Adrenal gland (tissue), 12 donors: ENCODE measurements around the gene C1orf56. TPM values are rescaled to one million over a fixed set of nuclear protein-coding genes. Genes with fewer than 3 reads are reported as not detected.
"Not testable (repeated sequence)": the region's sequence is repeated elsewhere in the genome, so short reads cannot be mapped to it uniquely, and the experiment has no call there.

Experiments
- DNase-seq, 7 donors: peaks; one replicate each; pipeline ENCODE4 v3.0.0-alpha.2; 2019 to 2020
- H3K27ac ChIP-seq, 5 donors: fragments of 200-600 bp; sonication (generic) in 4 of 5; 1 replicate in 3 of 5; 2 replicates in 2 of 5; pipeline versions ENCODE4 v1.5.1 to v1.8.0; 2016 to 2020; ENCODE audit warnings: mild to moderate bottlenecking in 1 of 5
- H3K27me3 ChIP-seq: fragments of 200-600 bp; 2 replicates; pipeline ENCODE4 v1.8.0; 2021
- H3K36me3 ChIP-seq, 2 donors: fragments of 200-600 bp; replicated peaks in 1 of 2; 1 replicate in 1 of 2; 2 replicates in 1 of 2; pipeline versions ENCODE4 v1.5.1 to v1.8.0; 2018 to 2022
- H3K4me1 ChIP-seq, 2 donors: fragments of 200-600 bp; replicated peaks in 1 of 2; 1 replicate in 1 of 2; 2 replicates in 1 of 2; pipeline versions ENCODE4 v1.5.1 to v1.8.0; 2018 to 2021
- H3K4me3 ChIP-seq, 4 donors: fragments of 200-600 bp; sonication (generic) in 3 of 4; one replicate each; pipeline ENCODE4 v1.5.1; 2016 to 2018
- H3K9me3 ChIP-seq, 3 donors: fragments of 200-600 bp; sonication (generic) in 1 of 3; replicated peaks in 1 of 3; 1 replicate in 2 of 3; 2 replicates in 1 of 3; pipeline versions ENCODE4 v1.5.1 to v1.8.0; 2016 to 2021
- POLR2A ChIP-seq, 2 donors: fragments of 450-650 bp; IDR thresholded peaks; one replicate each; pipeline ENCODE4 v1.6.1; 2017; ENCODE audit warnings: antibody characterized with exemption in 2 of 2, mild to moderate bottlenecking in 2 of 2, moderate library complexity in 1 of 2
- WGBS, 4 donors: extraction: QIAGEN DNeasy Blood & Tissue Kit in 2 of 4; methylation state at CpG; one replicate each; pipeline versions ENCODE4 v1.1.5 to v1.1.7; 2013 to 2017; 5-methylcytosine and 5-hydroxymethylcytosine counted together
- intact Hi-C, 2 donors: fragments of 100-400 bp; cut with DNase I; formaldehyde crosslinking; loops; one replicate each; pipeline versions ENCODE4 v1.14.1 to v1.15.0; 2022 to 2023
- polyA plus RNA-seq, 3 donors: library from polyadenylated mRNA; stranded (reverse); fragments of 200-250 nt in 2 of 3; fragments of 350-450 nt in 1 of 3; fragmentation: Illumina TruSeq in 1 of 3; extraction: RNeasy Lipid Tissue Mini Kit (QIAGEN cat#74804) in 1 of 3; gene quantifications; one replicate each; pipeline ENCODE4 v1.2.3, GENCODE V29; 2013 to 2014
- small RNA-seq, 2 donors: library from RNA; depleted of rRNA; stranded (forward); fragments of <200 nt; gene quantifications; one replicate each; pipeline ENCODE3, GENCODE V24; 2016
- total RNA-seq, 9 donors: library from RNA; depleted of rRNA in 4 of 9; stranded (reverse); fragments of >200 nt in 4 of 9; fragments of 120-200 nt in 1 of 9; fragmentation: NEBNext Ultra II Directional in 1 of 9; extraction: Animal tissue kit (Norgen Biotek cat#: 25700) in 1 of 9; gene quantifications; one replicate each; pipeline versions ENCODE4 v1.1.0 to v1.2.4, GENCODE V29; 2013 to 2023
- TF ChIP-seq, protein P1 (sequence below), 6 experiments: fragments of 450-650 bp in 4 of 6; fragments of 200-600 bp in 2 of 6; sonication (generic) in 1 of 6; IDR thresholded peaks; 1 replicate in 5 of 6; 2 replicates in 1 of 6; pipeline versions ENCODE4 v1.5.1 to v1.8.0; 2016 to 2021; ENCODE audit warnings: antibody characterized with exemption in 6 of 6, mild to moderate bottlenecking in 2 of 6, moderate library complexity in 1 of 6
- donor health status: healthy with polysubstance abuse.
- donor health status: Bipolar disorder and iron deficiency.
- donor health status: DM: yes; HTN: yes; CAD: no.
- donor health status: DM: no; HTN: no; CAD: no.
- donor health status: DM: no; HTN: no; CAD: no.
- donor health status: DM: yes; HTN: yes; CAD: no.

Gene C1orf56
- total and polyA plus RNA-seq, 12 donors = 3.9 to 29.7 (median 11.5) TPM

DNA sequence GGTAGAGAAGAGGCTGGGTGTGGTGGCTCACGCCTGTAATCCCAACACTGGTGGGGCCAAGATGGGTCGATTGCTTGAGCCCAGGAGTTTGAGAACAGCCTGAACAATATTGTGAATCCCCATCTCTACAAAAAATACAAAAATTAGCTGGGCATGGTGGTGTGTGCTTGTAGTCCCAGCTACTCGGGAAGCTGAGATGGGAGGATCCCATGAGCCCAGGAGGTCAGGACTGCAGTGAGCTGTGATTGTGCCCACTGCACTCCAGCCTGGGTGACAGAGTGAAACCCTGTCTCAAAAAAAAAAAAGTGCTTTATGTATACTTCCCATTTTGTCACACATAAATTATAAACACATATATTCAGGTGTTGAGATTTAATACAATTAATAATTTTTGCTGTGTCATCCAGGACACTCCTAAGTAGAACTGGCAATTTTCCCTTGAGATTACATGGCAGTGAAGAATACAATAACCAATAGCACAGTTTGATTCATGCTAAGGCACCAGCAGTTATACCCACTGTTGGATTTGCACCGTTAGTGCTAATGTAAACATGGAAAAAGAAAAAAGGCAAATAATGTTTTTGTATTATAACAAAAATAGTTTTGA is 38.5 kb downstream of the C1orf56 start:
- TF ChIP-seq, protein P1, sequence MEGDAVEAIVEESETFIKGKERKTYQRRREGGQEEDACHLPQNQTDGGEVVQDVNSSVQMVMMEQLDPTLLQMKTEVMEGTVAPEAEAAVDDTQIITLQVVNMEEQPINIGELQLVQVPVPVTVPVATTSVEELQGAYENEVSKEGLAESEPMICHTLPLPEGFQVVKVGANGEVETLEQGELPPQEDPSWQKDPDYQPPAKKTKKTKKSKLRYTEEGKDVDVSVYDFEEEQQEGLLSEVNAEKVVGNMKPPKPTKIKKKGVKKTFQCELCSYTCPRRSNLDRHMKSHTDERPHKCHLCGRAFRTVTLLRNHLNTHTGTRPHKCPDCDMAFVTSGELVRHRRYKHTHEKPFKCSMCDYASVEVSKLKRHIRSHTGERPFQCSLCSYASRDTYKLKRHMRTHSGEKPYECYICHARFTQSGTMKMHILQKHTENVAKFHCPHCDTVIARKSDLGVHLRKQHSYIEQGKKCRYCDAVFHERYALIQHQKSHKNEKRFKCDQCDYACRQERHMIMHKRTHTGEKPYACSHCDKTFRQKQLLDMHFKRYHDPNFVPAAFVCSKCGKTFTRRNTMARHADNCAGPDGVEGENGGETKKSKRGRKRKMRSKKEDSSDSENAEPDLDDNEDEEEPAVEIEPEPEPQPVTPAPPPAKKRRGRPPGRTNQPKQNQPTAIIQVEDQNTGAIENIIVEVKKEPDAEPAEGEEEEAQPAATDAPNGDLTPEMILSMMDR (IDR thresholded peaks at IDR 0.05) = no peak
- TF ChIP-seq POLR2A (IDR thresholded peaks at IDR 0.05) = no peak
- no peaks in the 10 kb centered on the region for H3K9me3 ChIP-seq
- 80 to 86% (median 84%) methylated on average over 4 of the region's 4 CpGs for WGBS, 4 donors
- no peaks in the 10 kb centered on the region for H3K4me1 ChIP-seq
- peak in 1 of 7 donors; percentile 1 for DNase-seq
- no peak overlapping the region for H3K27ac ChIP-seq
- intact Hi-C loops = no loop called here
- H3K4me3 ChIP-seq = no peak overlapping the region
- H3K27me3 ChIP-seq = no peaks in the 10 kb centered on the region
- H3K36me3 ChIP-seq = no peaks in the 10 kb centered on the region

DNA sequence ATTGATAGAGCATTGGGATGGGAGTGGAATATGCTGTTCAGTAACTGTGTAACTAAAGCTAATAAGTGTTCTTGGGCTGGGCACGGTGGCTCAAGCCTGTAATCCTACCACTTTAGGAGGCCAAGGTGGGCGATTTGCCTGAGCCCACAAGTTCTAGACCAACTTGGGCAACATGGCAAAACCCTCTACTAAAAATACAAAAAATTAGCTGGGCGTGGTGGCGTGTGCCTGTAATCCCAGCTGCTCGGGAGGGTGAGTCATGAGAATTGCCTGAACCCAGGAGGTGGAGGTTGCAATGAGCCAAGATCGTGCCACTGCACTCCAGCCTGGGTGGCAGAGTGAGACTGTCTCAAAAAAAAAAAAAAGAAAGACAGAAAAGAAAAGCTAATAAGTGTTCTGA is 49.9 kb downstream of the C1orf56 start:
- H3K9me3 ChIP-seq, H3K4me3 ChIP-seq, DNase-seq, H3K27me3 ChIP-seq, H3K27ac ChIP-seq, H3K4me1 ChIP-seq: not testable (repeated sequence)
- intact Hi-C loops = loop anchor here in 1 of 2 donors (5.0 kb wide), 1 partner anchor 60 kb away; the partner anchor contains the start of gene TNFAIP8L2
- 77 to 92% (median 81%) methylated on average over 6 of the region's 6 CpGs for WGBS, 4 donors
- H3K36me3 ChIP-seq = peaks cover 0 to 12% of the 10 kb centered on the region in 2 donors

DNA sequence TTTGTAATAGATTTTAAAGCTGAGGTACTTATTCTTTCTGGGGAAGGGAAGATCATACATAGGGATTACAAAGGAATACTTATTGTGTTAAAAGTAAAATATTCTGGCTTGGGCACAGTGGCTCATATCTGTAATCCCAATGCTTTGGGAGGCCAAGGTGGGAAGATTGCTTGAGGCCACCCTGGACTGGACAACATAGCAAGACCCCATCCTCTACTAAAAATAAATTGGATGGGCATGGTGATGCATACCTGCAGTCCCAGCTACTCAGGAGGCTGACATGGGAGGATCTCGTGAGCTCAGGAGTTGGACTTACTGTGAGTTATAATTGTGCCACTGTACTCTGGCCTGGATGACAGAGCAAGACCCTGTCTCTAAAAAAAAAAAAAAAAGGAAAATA is 50.6 kb downstream of the C1orf56 start:
- Histone ChIP-seq H3K36me3 (peaks cover 0 to 12% of the 10 kb centered on the region in 2 donors), H3K27me3 (no peaks in the 10 kb centered on the region), H3K27ac (no peak overlapping the region), H3K9me3 (no peaks in the 10 kb centered on the region), H3K4me1 (no peaks in the 10 kb centered on the region), H3K4me3 (no peak overlapping the region)
- peak in 1 of 7 donors; percentile 3 for DNase-seq
- TF ChIP-seq POLR2A (IDR thresholded peaks at IDR 0.05) = no peak
- TF ChIP-seq, protein P1 (IDR thresholded peaks at IDR 0.05) = no peak
- 88 to 96% (median 91%) methylated on average over 1 of the region's 1 CpG for WGBS, 4 donors
- intact Hi-C loops = loop anchor here in 1 of 2 donors (5.0 kb wide), 1 partner anchor 59 kb away; the partner anchor contains the start of gene TNFAIP8L2

Small RNA genes within 50 kb of the gene (small RNA-seq; reads per million reads assigned to genes)
- gene RNU6-884P = 0 reads per million in 2 donors

Other genes with a start within 250 kb of the C1orf56 start
- gene CTSK, start 239.5 kb upstream of the C1orf56 start, total RNA-seq = 10 to 100 TPM in 5 of 9 donors, 1 to 10 TPM in 4; 5.0 to 29.4 (median 10.9) TPM
- 10 to 100 TPM in 2 of 3 donors, 1 to 10 TPM in 1; 7.9 to 27.4 (median 23.9) TPM for gene CTSK, start 239.5 kb upstream of the C1orf56 start, polyA plus RNA-seq
- gene ARNT, start 171.2 kb upstream of the C1orf56 start, total RNA-seq = 10 to 100 TPM; 28.8 to 68.8 (median 51.5) TPM
- gene ARNT, start 171.2 kb upstream of the C1orf56 start, polyA plus RNA-seq = 10 to 100 TPM; 19.2 to 34.6 (median 21.4) TPM
- not detected for gene CTXND2, start 160.6 kb upstream of the C1orf56 start, total RNA-seq
- not detected for gene CTXND2, start 160.6 kb upstream of the C1orf56 start, polyA plus RNA-seq
- gene SETDB1, start 121.4 kb upstream of the C1orf56 start, total RNA-seq = 10 to 100 TPM; 12.6 to 52.9 (median 33.9) TPM
- 10 to 100 TPM; 28.9 to 50.4 (median 41.3) TPM for gene SETDB1, start 121.4 kb upstream of the C1orf56 start, polyA plus RNA-seq
- 100 to 1,000 TPM; 289 to 682 (median 496) TPM for gene CERS2, start 72.9 kb upstream of the C1orf56 start, total RNA-seq
- gene CERS2, start 72.9 kb upstream of the C1orf56 start, polyA plus RNA-seq = 100 to 1,000 TPM; 482 to 547 (median 520) TPM
- gene ANXA9, start 65.5 kb upstream of the C1orf56 start, total RNA-seq = 1 to 10 TPM in 2 of 9 donors, under 1 TPM in 7; 0.22 to 3.2 (median 0.50) TPM
- gene ANXA9, start 65.5 kb upstream of the C1orf56 start, polyA plus RNA-seq = under 1 TPM; 0.18 to 0.56 (median 0.40) TPM
- gene MINDY1, start 40.8 kb upstream of the C1orf56 start, total RNA-seq = 10 to 100 TPM; 13.3 to 37.5 (median 32.7) TPM
- gene MINDY1, start 40.8 kb upstream of the C1orf56 start, polyA plus RNA-seq = 10 to 100 TPM in 2 of 3 donors, 1 to 10 TPM in 1; 6.0 to 12.5 (median 12.5) TPM
- 10 to 100 TPM; 12.3 to 25.7 (median 20.0) TPM for gene PRUNE1, start 39.3 kb upstream of the C1orf56 start, total RNA-seq
- 10 to 100 TPM; 10.2 to 16.1 (median 10.9) TPM for gene PRUNE1, start 39.3 kb upstream of the C1orf56 start, polyA plus RNA-seq
- gene BNIPL, start 11.2 kb upstream of the C1orf56 start, total RNA-seq = 1 to 10 TPM in 1 of 9 donors, under 1 TPM in 5, not detected in 3; 0.11 to 2.4 (median 0.27) TPM
- 1 to 10 TPM in 1 of 3 donors, under 1 TPM in 2; 0.05 to 1.4 (median 0.24) TPM for gene BNIPL, start 11.2 kb upstream of the C1orf56 start, polyA plus RNA-seq
- gene CDC42SE1, start 11.9 kb downstream of the C1orf56 start, total RNA-seq = 100 to 1,000 TPM in 3 of 9 donors, 10 to 100 TPM in 6; 53.6 to 125 (median 88.2) TPM
- 10 to 100 TPM; 45.5 to 85.8 (median 55.8) TPM for gene CDC42SE1, start 11.9 kb downstream of the C1orf56 start, polyA plus RNA-seq
- gene MLLT11, start 12.6 kb downstream of the C1orf56 start, total RNA-seq = 10 to 100 TPM in 2 of 9 donors, 1 to 10 TPM in 7; 1.6 to 31.9 (median 3.7) TPM
- gene MLLT11, start 12.6 kb downstream of the C1orf56 start, polyA plus RNA-seq = 10 to 100 TPM in 1 of 3 donors, 1 to 10 TPM in 2; 4.3 to 17.4 (median 9.0) TPM
- 10 to 100 TPM in 8 of 9 donors, 1 to 10 TPM in 1; 8.5 to 37.1 (median 12.1) TPM for gene GABPB2, start 23.0 kb downstream of the C1orf56 start, total RNA-seq
- 10 to 100 TPM in 2 of 3 donors, 1 to 10 TPM in 1; 8.3 to 15.3 (median 11.8) TPM for gene GABPB2, start 23.0 kb downstream of the C1orf56 start, polyA plus RNA-seq
- 1 to 10 TPM in 8 of 9 donors, under 1 TPM in 1; 0.66 to 7.1 (median 3.6) TPM for gene SEMA6C, start 98.9 kb downstream of the C1orf56 start, total RNA-seq
- 10 to 100 TPM in 2 of 3 donors, under 1 TPM in 1; 0.88 to 40.5 (median 14.9) TPM for gene SEMA6C, start 98.9 kb downstream of the C1orf56 start, polyA plus RNA-seq
- gene TNFAIP8L2, start 108.9 kb downstream of the C1orf56 start, total RNA-seq = 10 to 100 TPM in 3 of 9 donors, 1 to 10 TPM in 6; 1.4 to 18.3 (median 6.4) TPM
- 10 to 100 TPM in 2 of 3 donors, 1 to 10 TPM in 1; 3.3 to 19.9 (median 15.2) TPM for gene TNFAIP8L2, start 108.9 kb downstream of the C1orf56 start, polyA plus RNA-seq
- 10 to 100 TPM in 7 of 9 donors, 1 to 10 TPM in 2; 7.9 to 21.5 (median 14.6) TPM for gene LYSMD1, start 118.2 kb downstream of the C1orf56 start, total RNA-seq
- gene LYSMD1, start 118.2 kb downstream of the C1orf56 start, polyA plus RNA-seq = 10 to 100 TPM in 1 of 3 donors, 1 to 10 TPM in 2; 4.4 to 12.8 (median 9.1) TPM
- 10 to 100 TPM; 16.4 to 51.7 (median 33.0) TPM for gene SCNM1, start 118.4 kb downstream of the C1orf56 start, total RNA-seq
- 10 to 100 TPM; 47.2 to 89.0 (median 83.2) TPM for gene SCNM1, start 118.4 kb downstream of the C1orf56 start, polyA plus RNA-seq
- 1 to 10 TPM in 1 of 9 donors, under 1 TPM in 2, not detected in 6; 0.28 to 1.2 (median 0.60) TPM for gene TMOD4, start 128.2 kb downstream of the C1orf56 start, total RNA-seq
- gene TMOD4, start 128.2 kb downstream of the C1orf56 start, polyA plus RNA-seq = under 1 TPM in 2 of 3 donors, not detected in 1; 0.84 to 0.88 TPM
- gene VPS72, start 142.4 kb downstream of the C1orf56 start, total RNA-seq = 10 to 100 TPM; 30.0 to 57.1 (median 39.1) TPM
- 10 to 100 TPM; 33.1 to 54.4 (median 41.3) TPM for gene VPS72, start 142.4 kb downstream of the C1orf56 start, polyA plus RNA-seq
- 10 to 100 TPM; 28.8 to 61.7 (median 47.1) TPM for gene PIP5K1A, start 150.8 kb downstream of the C1orf56 start, total RNA-seq
- 10 to 100 TPM; 31.2 to 46.1 (median 43.7) TPM for gene PIP5K1A, start 150.8 kb downstream of the C1orf56 start, polyA plus RNA-seq
- gene PSMD4, start 207.0 kb downstream of the C1orf56 start, total RNA-seq = 100 to 1,000 TPM in 8 of 9 donors, 10 to 100 TPM in 1; 99.5 to 380 (median 144) TPM
- 100 to 1,000 TPM; 200 to 323 (median 250) TPM for gene PSMD4, start 207.0 kb downstream of the C1orf56 start, polyA plus RNA-seq
- gene ZNF687, start 234.5 kb downstream of the C1orf56 start, total RNA-seq = 10 to 100 TPM; 11.1 to 38.3 (median 32.4) TPM
- 10 to 100 TPM in 1 of 3 donors, 1 to 10 TPM in 2; 7.5 to 18.5 (median 9.5) TPM for gene ZNF687, start 234.5 kb downstream of the C1orf56 start, polyA plus RNA-seq